H1 (cell line): ENCODE results near the gene UVSSA. TPM values are rescaled to one million over a fixed set of nuclear protein-coding genes. Genes with fewer than 3 reads are reported as not detected.

ENCODE experiments used
- ATF2 ChIP-seq: IDR thresholded peaks from 2 replicates; pipeline ENCODE4 v1.6.1; 2012; ENCODE audit warnings: low read length, inconsistent platforms
- CHD2 ChIP-seq: IDR thresholded peaks from 2 replicates; pipeline ENCODE4 v1.6.1; 2012; ENCODE audit warnings: low read length, improper control_type of control experiment
- E2F6 ChIP-seq: IDR thresholded peaks from 2 replicates; pipeline ENCODE4 v1.6.1; 2012; ENCODE audit warnings: inconsistent platforms
- RAD21 ChIP-seq, 2 experiments: IDR thresholded peaks in 1 of 2; conservative IDR thresholded peaks in 1 of 2; 2 replicates each; pipeline ENCODE4 v1.6.1; 2011; ENCODE audit warnings: low read depth in 2 of 2, low read length in 2 of 2, improper control_type of control experiment in 1 of 2, inconsistent platforms in 1 of 2, mild to moderate bottlenecking in 1 of 2, moderate library complexity in 1 of 2
- SP4 ChIP-seq: IDR thresholded peaks from 2 replicates; pipeline ENCODE4 v1.6.1; 2012; ENCODE audit warnings: low read length, inconsistent platforms
- SRF ChIP-seq: IDR thresholded peaks from 2 replicates; pipeline ENCODE4 v1.6.1; 2011; ENCODE audit warnings: mild to moderate bottlenecking, low read depth, low read length, moderate library complexity
- polyA plus RNA-seq, 7 experiments: library from polyadenylated mRNA; depleted of rRNA in 3 of 7; stranded (reverse) in 5 of 7; unstranded in 2 of 7; fragments of >200 nt in 5 of 7; fragments of 200-250 nt in 2 of 7; gene quantifications; 1 replicate in 5 of 7; 2 replicates in 1 of 7; 4 replicates in 1 of 7; pipeline versions ENCODE4 v1.2.1 to v1.2.3, GENCODE V29; 2011 to 2013; ENCODE audit warnings: missing spikeins in 2 of 7, mixed read lengths in 2 of 7
- total RNA-seq: library from RNA; stranded (reverse); fragmentation: NEBNext Ultra II Directional; extraction: Animal tissue kit (Norgen Biotek cat#: 25700); gene quantifications from 2 replicates; pipeline ENCODE4 v1.2.1, GENCODE V29; 2021

The UVSSA gene
- total and polyA plus RNA-seq, 2 of the 8 experiments (the other 6 are each of a cell fraction or from before 2014, with no cell fraction given) = 14.5 to 19.4 TPM

DNA sequence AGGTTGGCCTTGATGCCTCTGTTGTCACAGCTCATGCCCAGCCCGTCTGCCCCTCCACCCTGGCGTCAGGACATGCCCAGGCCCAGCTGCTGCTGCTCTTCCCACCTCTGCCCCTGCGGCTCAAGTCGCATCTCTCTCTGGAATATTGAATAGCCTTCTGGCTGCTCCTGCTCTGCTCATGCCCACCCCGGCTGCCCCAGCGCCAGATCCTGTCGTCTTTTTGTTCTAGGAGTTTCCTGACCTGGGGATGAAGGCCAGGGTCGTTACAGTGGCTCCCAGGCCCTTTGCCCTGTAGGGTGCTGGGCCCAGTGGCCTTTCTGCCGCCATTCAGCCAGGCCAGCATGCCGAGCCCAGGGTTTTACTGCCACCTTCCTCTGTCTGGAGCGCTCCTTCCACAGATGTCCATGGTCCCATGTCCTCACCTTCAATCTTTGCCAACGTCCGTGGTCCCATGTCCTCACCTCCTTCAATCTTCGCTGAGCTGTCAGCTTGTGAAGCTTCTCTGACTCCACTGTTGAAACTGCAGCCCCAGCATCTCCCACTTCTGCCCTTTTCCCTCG is 47.6 kb upstream of the UVSSA start (continued):
- TF ChIP-seq SRF = no peak
- no peak for TF ChIP-seq CHD2
- no peak for TF ChIP-seq E2F6
- no peak for TF ChIP-seq RAD21 (IDR thresholded peaks at IDR 0.05 in 1 of 2, conservative IDR thresholded peaks at IDR 0.05 in 1 of 2; ENCODE audit: low read depth in 2 of 2, low read length in 2 of 2)
- TF ChIP-seq SP4 = no peak
- no peak for TF ChIP-seq ATF2
